ENCODE measurements around the gene KDM1A.

DNA sequence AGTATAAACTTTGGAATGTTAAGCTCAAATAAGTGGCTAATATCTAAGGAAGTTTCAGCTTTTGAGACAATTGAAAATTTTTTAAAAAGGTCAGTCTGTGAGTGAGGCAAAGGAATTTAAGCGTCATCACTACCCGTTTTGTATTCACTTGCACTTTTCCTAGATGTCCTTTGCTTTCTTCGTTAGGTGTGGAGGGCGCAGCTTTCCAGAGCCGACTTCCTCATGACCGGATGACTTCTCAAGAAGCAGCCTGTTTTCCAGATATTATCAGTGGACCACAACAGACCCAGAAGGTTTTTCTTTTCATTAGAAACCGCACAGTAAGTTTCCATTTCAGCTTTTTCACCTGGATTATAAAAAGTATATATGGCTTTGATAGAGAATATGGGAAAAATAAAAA, 30.9 kb downstream of the KDM1A start:
- TF ChIP-seq, protein P1, sequence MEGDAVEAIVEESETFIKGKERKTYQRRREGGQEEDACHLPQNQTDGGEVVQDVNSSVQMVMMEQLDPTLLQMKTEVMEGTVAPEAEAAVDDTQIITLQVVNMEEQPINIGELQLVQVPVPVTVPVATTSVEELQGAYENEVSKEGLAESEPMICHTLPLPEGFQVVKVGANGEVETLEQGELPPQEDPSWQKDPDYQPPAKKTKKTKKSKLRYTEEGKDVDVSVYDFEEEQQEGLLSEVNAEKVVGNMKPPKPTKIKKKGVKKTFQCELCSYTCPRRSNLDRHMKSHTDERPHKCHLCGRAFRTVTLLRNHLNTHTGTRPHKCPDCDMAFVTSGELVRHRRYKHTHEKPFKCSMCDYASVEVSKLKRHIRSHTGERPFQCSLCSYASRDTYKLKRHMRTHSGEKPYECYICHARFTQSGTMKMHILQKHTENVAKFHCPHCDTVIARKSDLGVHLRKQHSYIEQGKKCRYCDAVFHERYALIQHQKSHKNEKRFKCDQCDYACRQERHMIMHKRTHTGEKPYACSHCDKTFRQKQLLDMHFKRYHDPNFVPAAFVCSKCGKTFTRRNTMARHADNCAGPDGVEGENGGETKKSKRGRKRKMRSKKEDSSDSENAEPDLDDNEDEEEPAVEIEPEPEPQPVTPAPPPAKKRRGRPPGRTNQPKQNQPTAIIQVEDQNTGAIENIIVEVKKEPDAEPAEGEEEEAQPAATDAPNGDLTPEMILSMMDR (optimal IDR thresholded peaks at IDR 0.05 in 1 of 3, IDR thresholded peaks at IDR 0.05 in 1 of 3, conservative IDR thresholded peaks at IDR 0.05 in 1 of 3; ENCODE audit: extremely low read depth in 1 of 3, insufficient read depth in 2 of 3, low read length in 3 of 3): no peak
- TF ChIP-seq EZH2 (IDR thresholded peaks at IDR 0.05; ENCODE audit: low read length): no peak
